H1 (cell line): ENCODE data around the gene PAX6. TPM values are rescaled to one million over a fixed set of nuclear protein-coding genes. Genes with fewer than 3 reads are reported as not detected.

Source experiments
- CTCF ChIA-PET: fragments of 300-600 bp; sonication (Branson Sonifier 250); formaldehyde crosslinking; loops from one replicate; lab custom pipeline; 2021; ENCODE audit not compliant: partially characterized antibody; lab: Charles Lee
- POLR2A ChIA-PET: fragments of 300-600 bp; sonication (Branson Sonifier 250); formaldehyde crosslinking; loops from one replicate; lab custom pipeline; 2021; ENCODE audit warnings: inconsistent platforms; ENCODE audit not compliant: partially characterized antibody; lab: Charles Lee
- DNase-seq, 2 experiments: peaks; one replicate each; pipeline versions ENCODE4 v3.0.0 to v3.0.0-alpha.2; 2010 to 2022; ENCODE audit warnings: low spot score in 2 of 2, low read depth in 1 of 2, mixed read lengths in 1 of 2
- FAIRE-seq: peaks from 2 replicates; lab custom pipeline; 2011; peaks lifted over from hg19 to GRCh38; lab: Jason Lieb, UNC
- H2AFZ ChIP-seq: 2 replicates; pipeline ENCODE4 v1.8.1; 2012; ENCODE audit warnings: low read length, inconsistent platforms
- H2AK5ac ChIP-seq: 2 replicates; pipeline ENCODE4 v1.6.1; 2013; ENCODE audit warnings: low read depth, low read length
- H2BK120ac ChIP-seq: replicated peaks from 2 replicates; pipeline ENCODE3; 2013; ENCODE audit warnings: low read depth, low read length, inconsistent platforms
- H2BK12ac ChIP-seq: 2 replicates; pipeline ENCODE4 v1.6.1; 2013; ENCODE audit warnings: low read depth, low read length
- H2BK15ac ChIP-seq: 2 replicates; pipeline ENCODE4 v1.6.1; 2013; ENCODE audit warnings: low read length
- H2BK20ac ChIP-seq: 2 replicates; pipeline ENCODE4 v1.6.1; 2013; ENCODE audit warnings: low read length
- H2BK5ac ChIP-seq: 2 replicates; pipeline ENCODE4 v1.6.1; 2013; ENCODE audit warnings: low read depth, low read length
- H3K14ac ChIP-seq: 2 replicates; pipeline ENCODE4 v1.6.1; 2013; ENCODE audit warnings: inconsistent platforms; ENCODE audit not compliant: insufficient read length
- H3K18ac ChIP-seq: 2 replicates; pipeline ENCODE4 v1.6.1; 2013; ENCODE audit warnings: low read length; ENCODE audit errors: extremely low read depth
- H3K23ac ChIP-seq: 2 replicates; pipeline ENCODE4 v1.6.1; 2013; ENCODE audit warnings: inconsistent platforms; ENCODE audit not compliant: insufficient read length
- H3K23me2 ChIP-seq: 2 replicates; pipeline ENCODE4 v1.6.1; 2013; ENCODE audit warnings: low read depth, low read length
- H3K27ac ChIP-seq: 2 replicates; pipeline ENCODE4 v1.6.1; 2011; ENCODE audit warnings: low read depth, low read length, inconsistent platforms
- H3K27me3 ChIP-seq, 4 experiments: replicated peaks in 1 of 4; 1 replicate in 1 of 4; 2 replicates in 3 of 4; pipeline versions ENCODE4 v1.6.1 to v1.8.1; 2011 to 2013; ENCODE audit warnings: low read length in 3 of 4, mild to moderate bottlenecking in 3 of 4, inconsistent platforms in 2 of 4, mixed read lengths in 2 of 4, moderate library complexity in 1 of 4; ENCODE audit not compliant: control insufficient read depth in 3 of 4, insufficient read depth in 3 of 4; ENCODE audit errors: extremely low read depth in 1 of 4
- H3K36me3 ChIP-seq, 4 experiments: 2 replicates each; pipeline versions ENCODE4 v1.6.1 to v1.8.1; 2011 to 2013; ENCODE audit warnings: mild to moderate bottlenecking in 4 of 4, low read length in 3 of 4, moderate library complexity in 2 of 4, control low read depth in 1 of 4, inconsistent platforms in 1 of 4; ENCODE audit not compliant: insufficient read depth in 4 of 4, control insufficient read depth in 2 of 4
- H3K4ac ChIP-seq: replicated peaks from 2 replicates; pipeline ENCODE3; 2013; ENCODE audit warnings: low read length, low read depth, mixed read lengths, inconsistent platforms; ENCODE audit not compliant: insufficient read length
- H3K4me1 ChIP-seq, 4 experiments: replicated peaks in 1 of 4; 1 replicate in 1 of 4; 2 replicates in 3 of 4; pipeline versions ENCODE4 v1.6.1 to v1.8.1; 2011 to 2013; ENCODE audit warnings: low read length in 3 of 4, inconsistent platforms in 2 of 4, mixed read lengths in 1 of 4; ENCODE audit not compliant: insufficient read depth in 4 of 4, control insufficient read depth in 3 of 4
- H3K4me2 ChIP-seq, 2 experiments: 2 replicates each; pipeline versions ENCODE4 v1.6.1 to v1.8.1; 2011 to 2013; ENCODE audit warnings: low read depth in 2 of 2, low read length in 2 of 2, control low read depth in 1 of 2, inconsistent platforms in 1 of 2, mild to moderate bottlenecking in 1 of 2; ENCODE audit not compliant: insufficient read depth in 1 of 2
- H3K4me3 ChIP-seq, 4 experiments: fragments of 200-600, 300-600 bp in 1 of 4; sonication (generic), shearing (Covaris generic), sonication (Bioruptor Twin) in 1 of 4; 2 replicates each; pipeline versions ENCODE4 v1.5.1 to v1.8.1; 2011 to 2016; ENCODE audit warnings: low read length in 4 of 4, low read depth in 3 of 4, control low read depth in 2 of 4, inconsistent platforms in 2 of 4, mild to moderate bottlenecking in 2 of 4, mixed read lengths in 1 of 4, moderate library complexity in 1 of 4; ENCODE audit not compliant: insufficient read depth in 2 of 4; ENCODE audit errors: extremely low read depth in 1 of 4
- H3K56ac ChIP-seq: replicated peaks from 2 replicates; pipeline ENCODE3; 2013; ENCODE audit warnings: low read depth, mild to moderate bottlenecking, mixed read lengths, low read length, inconsistent platforms; ENCODE audit not compliant: insufficient read length
- H3K79me1 ChIP-seq: 2 replicates; pipeline ENCODE4 v1.6.1; 2013; ENCODE audit warnings: low read depth, low read length, control low read depth
- H3K79me2 ChIP-seq, 2 experiments: 2 replicates each; pipeline versions ENCODE4 v1.6.1 to v1.8.1; 2012 to 2013; ENCODE audit warnings: low read length in 2 of 2, mild to moderate bottlenecking in 2 of 2, inconsistent platforms in 1 of 2; ENCODE audit not compliant: insufficient read depth in 2 of 2, control insufficient read depth in 1 of 2
- H3K9ac ChIP-seq, 4 experiments: replicated peaks in 1 of 4; 1 replicate in 1 of 4; 2 replicates in 3 of 4; pipeline versions ENCODE4 v1.6.1 to v1.8.1; 2011 to 2013; ENCODE audit warnings: low read depth in 3 of 4, low read length in 3 of 4, control low read depth in 2 of 4, mild to moderate bottlenecking in 2 of 4, moderate library complexity in 2 of 4, inconsistent platforms in 1 of 4; ENCODE audit errors: extremely low read depth in 1 of 4
- H3K9me3 ChIP-seq, 2 experiments: 2 replicates each; pipeline versions ENCODE4 v1.6.1 to v1.8.1; 2012 to 2013; ENCODE audit warnings: mild to moderate bottlenecking in 2 of 2, moderate library complexity in 2 of 2, control low read depth in 1 of 2, inconsistent platforms in 1 of 2, low read depth in 1 of 2, low read length in 1 of 2, mixed read lengths in 1 of 2; ENCODE audit not compliant: insufficient read depth in 2 of 2
- H4K20me1 ChIP-seq, 2 experiments: replicated peaks in 1 of 2; 2 replicates each; pipeline versions ENCODE3 to v1.8.1; 2011 to 2013; ENCODE audit warnings: inconsistent platforms in 2 of 2, low read length in 2 of 2, mild to moderate bottlenecking in 1 of 2; ENCODE audit not compliant: insufficient read depth in 2 of 2, control insufficient read depth in 1 of 2
- H4K5ac ChIP-seq: 2 replicates; pipeline ENCODE4 v1.6.1; 2013; ENCODE audit warnings: low read length, low read depth, mixed read lengths, inconsistent platforms; ENCODE audit not compliant: insufficient read length
- H4K8ac ChIP-seq: 2 replicates; pipeline ENCODE4 v1.8.0; 2013; ENCODE audit warnings: mild to moderate bottlenecking, moderate library complexity, low read length, inconsistent platforms; ENCODE audit not compliant: insufficient read depth; ENCODE audit errors: extremely low read depth
- H4K91ac ChIP-seq: replicated peaks from 2 replicates; pipeline ENCODE3; 2013; ENCODE audit warnings: low read length, mixed read lengths, inconsistent platforms; ENCODE audit not compliant: insufficient read length
- CBX8 ChIP-seq: fragments of 300-800, 300-1000 bp; sonication (generic); IDR thresholded peaks from 2 replicates; pipeline ENCODE4 v1.7.1; 2016; ENCODE audit warnings: low read depth, low read length, borderline replicate concordance
- GABPA ChIP-seq: IDR thresholded peaks from 2 replicates; pipeline ENCODE4 v1.6.1; 2011; ENCODE audit warnings: mild to moderate bottlenecking, low read length, moderate library complexity, borderline replicate concordance; ENCODE audit not compliant: insufficient read depth
- GTF2F1 ChIP-seq: IDR thresholded peaks from 2 replicates; pipeline ENCODE4 v1.6.1; 2012; ENCODE audit warnings: low read depth, low read length, improper control_type of control experiment, borderline replicate concordance
- POLR2AphosphoS5 ChIP-seq: IDR thresholded peaks from 2 replicates; pipeline ENCODE4 v1.6.1; 2011; ENCODE audit warnings: low read depth, low read length
- RBBP5 ChIP-seq: IDR thresholded peaks from 2 replicates; pipeline ENCODE4 v1.7.1; 2012; ENCODE audit warnings: low read depth, mild to moderate bottlenecking, inconsistent platforms, low read length, moderate library complexity, borderline replicate concordance
- SIRT6 ChIP-seq: IDR thresholded peaks from one replicate; pipeline ENCODE4 v1.7.1; 2012; ENCODE audit warnings: low read length, inconsistent platforms
- WGBS, 2 experiments: shearing (Covaris generic) in 1 of 2; methylation state at CpG; one replicate each; pipeline versions ENCODE4 v1.1.6 to v1.1.7; 2013 to 2015; ENCODE audit warnings: low lambda C conversion rate in 2 of 2, mixed read lengths in 2 of 2, inconsistent platforms in 1 of 2, low coverage in 1 of 2, missing lambda C conversion rate in 1 of 2; ENCODE audit not compliant: insufficient replicate concordance in 2 of 2, insufficient coverage in 1 of 2, insufficient read length in 1 of 2; ENCODE audit errors: extremely low coverage in 1 of 2, missing lambda C conversion rate in 1 of 2; 5-methylcytosine and 5-hydroxymethylcytosine counted together
- polyA plus RNA-seq, 7 experiments: library from polyadenylated mRNA; depleted of rRNA in 3 of 7; stranded (reverse) in 5 of 7; unstranded in 2 of 7; fragments of >200 nt in 5 of 7; fragments of 200-250 nt in 2 of 7; gene quantifications; 1 replicate in 5 of 7; 2 replicates in 1 of 7; 4 replicates in 1 of 7; pipeline versions ENCODE4 v1.2.1 to v1.2.3, GENCODE V29; 2011 to 2013; ENCODE audit warnings: missing spikeins in 2 of 7, mixed read lengths in 2 of 7
- total RNA-seq: library from RNA; stranded (reverse); fragmentation: NEBNext Ultra II Directional; extraction: Animal tissue kit (Norgen Biotek cat#: 25700); gene quantifications from 2 replicates; pipeline ENCODE4 v1.2.1, GENCODE V29; 2021

PAX6 gene
- total and polyA plus RNA-seq, 2 of the 8 experiments (the other 6 are each of a cell fraction or from before 2014, with no cell fraction given): 0.30 to 0.65 TPM

GRCh38 chr11:31767066-31767465 lies 44.1 kb downstream of the PAX6 start:
- Histone ChIP-seq H2BK12ac (no peak overlapping the region), H3K4me1 (peaks cover 0 to 5% (median 0%) of the 10 kb centered on the region in 4 experiments; a peak in 1 of 7 replicates), H3K14ac (no peak overlapping the region), H3K36me3 (no peaks in the 10 kb centered on the region), H3K9ac (no peak overlapping the region), H3K18ac (no peak overlapping the region), H2BK20ac (no peak overlapping the region), H4K91ac (no peak overlapping the region), H3K4ac (no peak overlapping the region), H2AFZ (no peak overlapping the region), H3K79me1 (no peaks in the 10 kb centered on the region), H4K20me1 (no peaks in the 10 kb centered on the region), H2BK15ac (no peak overlapping the region), H4K5ac (no peak overlapping the region), H2BK120ac (no peak overlapping the region), H3K23me2 (no peaks in the 10 kb centered on the region), H3K23ac (no peak overlapping the region), H3K27me3 (no peaks in the 10 kb centered on the region), H3K4me3 (no peak overlapping the region), H3K4me2 (no peak overlapping the region), H2AK5ac (no peak overlapping the region), H3K27ac (no peak overlapping the region), H3K79me2 (no peaks in the 10 kb centered on the region), H4K8ac (no peak overlapping the region), H2BK5ac (no peak overlapping the region), H3K56ac (no peak overlapping the region), H3K9me3 (no peaks in the 10 kb centered on the region)
- 90% methylated on average over 3 of the region's 3 CpGs; no CpG with 5 or more reads in 1 of the 2 experiments for WGBS, 2 experiments
- no peak for FAIRE-seq
- TF ChIP-seq GTF2F1 (no peak), CBX8 (no peak), RBBP5 (no peak), POLR2AphosphoS5 (no peak), GABPA (no peak), SIRT6 (no peak)
- CTCF ChIA-PET: interaction anchor here (0.6 kb wide), 2 partner anchors 10 to 529 kb away, joined by 3 read pairs; no protein-coding TSS in a partner anchor
- DNase-seq: no peak
- POLR2A ChIA-PET: no interaction called here
